ENCODE measurements around the gene OIP5. TPM values are rescaled to one million over a fixed set of nuclear protein-coding genes. Genes with fewer than 3 reads are reported as not detected.

OIP5 gene
- total and polyA plus RNA-seq, 2 donors (not counting 1 experiment from before 2014, with no cell fraction given) = 0.84 to 1.3 TPM

GRCh38 chr15:41284427-41285177 is 47.8 kb downstream of the OIP5 start:
- WGBS (ENCODE audit: insufficient coverage) = 0% methylated on average over 12 of the region's 20 CpGs
- peaks cover 45% of the 10 kb centered on the region for H3K4me1 Mint-ChIP-seq
- Histone ChIP-seq H4K20me1 (ENCODE audit: control insufficient read depth, insufficient read depth, low read length, poor library complexity, severe bottlenecking) (peaks cover 9% of the 10 kb centered on the region), H3K4me2 (replicated peaks; ENCODE audit: low read depth, low read length, poor library complexity, severe bottlenecking) (peak overlapping the region; percentile 79), H3K4me3 (ENCODE audit: control extremely low read depth in 1 of 5, extremely low read depth in 1 of 5, insufficient read depth in 1 of 5, low read depth in 2 of 5, low read length in 4 of 5) (peak overlapping the region; percentile 86 to 97 (median 94)), H3K79me2 (ENCODE audit: control insufficient read depth, insufficient read depth, low read length) (peaks cover 49% of the 10 kb centered on the region), H3K9me3 (ENCODE audit: control extremely low read depth in 1 of 3, control insufficient read depth in 2 of 3, insufficient read depth in 1 of 3, low read length in 2 of 3) (no peaks in the 10 kb centered on the region), H3K9ac (ENCODE audit: low read length) (peak overlapping the region; percentile 85), H3K36me3 (replicated peaks in 1 of 2; ENCODE audit: control extremely low read depth in 1 of 2, control insufficient read depth in 1 of 2, extremely low read depth in 1 of 2, insufficient read depth in 2 of 2, low read length in 1 of 2) (peaks cover 5 to 41% of the 10 kb centered on the region in 2 experiments), H3K27me3 (replicated peaks in 1 of 4; ENCODE audit: control extremely low read depth in 1 of 4, control insufficient read depth in 3 of 4, insufficient read depth in 4 of 4, low read length in 3 of 4) (no peaks in the 10 kb centered on the region), H2AFZ (ENCODE audit: insufficient read depth, low read depth, low read length, poor library complexity, severe bottlenecking) (peak overlapping the region; percentile 89), H3K27ac (ENCODE audit: low read length in 2 of 2) (peak overlapping the region; percentile 86 to 90), H3K4me1 (ENCODE audit: control insufficient read depth in 2 of 2, insufficient read depth in 2 of 2, low read length in 2 of 2) (peaks cover 16 to 33% of the 10 kb centered on the region in 2 donors)
- intact Hi-C loops (cut with micrococcal nuclease) = loop anchor here (5.0 kb wide), 3 partner anchors 118 to 902 kb away; partner anchors contain the start of genes KNSTRN, NDUFAF1 and RTF1
- H3K27me3 Mint-ChIP-seq = no peaks in the 10 kb centered on the region
- no peaks in the 10 kb centered on the region for H3K9me3 Mint-ChIP-seq (ENCODE audit: insufficient read depth)
- TF ChIP-seq CTCF (IDR thresholded peaks at IDR 0.05) = no peak
- TF ChIP-seq EZH2 (IDR thresholded peaks at IDR 0.05; ENCODE audit: borderline replicate concordance, insufficient read depth, low read depth, low read length, poor library complexity, severe bottlenecking) = no peak
- peak overlapping the region; percentile 95 for H3K4me3 Mint-ChIP-seq
- DNase-seq (no peak), ATAC-seq (ENCODE audit: low read depth) (no peak)
- H3K27ac Mint-ChIP-seq = peak overlapping the region; percentile 97
- CTCF ChIA-PET = interaction anchor here (1.4 kb wide), 1 partner anchor 48 kb away, joined by 4 read pairs; the partner anchor contains the start of genes NUSAP1 and OIP5
- POLR2A ChIA-PET = interaction anchor here (1.5 kb wide), 1 partner anchor 54 kb away, joined by 10 read pairs; the partner anchor contains the start of genes CHP1 and EXD1

Measured in B cell (primary cell).